Naive B cell (primary cell): Measurements from ENCODE around the gene ZFP91. TPM values are rescaled to one million over a fixed set of nuclear protein-coding genes. Genes with fewer than 3 reads are reported as not detected.
"Not testable (repeated sequence)": the region's sequence is repeated elsewhere in the genome, so short reads cannot be mapped to it uniquely, and the experiment has no call there.

Experiments used
- ATAC-seq, 2 donors: fragments of 150-1000 bp; cut with Tn5 transposase; 2 replicates each; pipeline ENCODE4 v1.10.0; 2021; ENCODE audit warnings: low read depth in 2 of 2, mild to moderate bottlenecking in 2 of 2, moderate library complexity in 2 of 2
- DNase-seq: peaks from one replicate; pipeline ENCODE4 v3.0.0; 2022
- H3K27ac Mint-ChIP-seq, 6 donors: one replicate each; pipeline ENCODE4 v1.8.0; 2020 to 2022; ENCODE audit warnings: mild to moderate bottlenecking in 6 of 6, mixed read lengths in 6 of 6, moderate library complexity in 5 of 6, inconsistent platforms in 2 of 6
- H3K27me3 Mint-ChIP-seq, 3 donors: one replicate each; pipeline ENCODE4 v1.8.0; 2021 to 2022; ENCODE audit warnings: mixed read lengths in 3 of 3, mild to moderate bottlenecking in 1 of 3
- H3K36me3 Mint-ChIP-seq, 2 donors: one replicate each; pipeline ENCODE4 v1.8.0; 2020 to 2022; ENCODE audit warnings: mixed read lengths in 2 of 2, inconsistent platforms in 1 of 2, mild to moderate bottlenecking in 1 of 2
- H3K4me1 Mint-ChIP-seq, 3 donors: one replicate each; pipeline ENCODE4 v1.8.0; 2020 to 2022; ENCODE audit warnings: mixed read lengths in 3 of 3, inconsistent platforms in 1 of 3, mild to moderate bottlenecking in 1 of 3, moderate library complexity in 1 of 3
- H3K4me3 Mint-ChIP-seq, 8 donors: one replicate each; pipeline ENCODE4 v1.8.0; 2020 to 2022; ENCODE audit warnings: mild to moderate bottlenecking in 8 of 8, mixed read lengths in 8 of 8, moderate library complexity in 8 of 8, inconsistent platforms in 2 of 8
- H3K9me3 Mint-ChIP-seq, 7 donors: one replicate each; pipeline ENCODE4 v1.8.0; 2020 to 2022; ENCODE audit warnings: mixed read lengths in 7 of 7, mild to moderate bottlenecking in 5 of 7, inconsistent platforms in 2 of 7, moderate library complexity in 1 of 7
- polyA plus RNA-seq, 6 donors: library from polyadenylated mRNA; unstranded; fragments of 300-500 nt; fragmentation: Illumina TruSeq; gene quantifications; one replicate each; pipeline ENCODE4 v1.2.3, GENCODE V29; 2021; ENCODE audit warnings: low read depth in 6 of 6

The ZFP91 gene, protein sequence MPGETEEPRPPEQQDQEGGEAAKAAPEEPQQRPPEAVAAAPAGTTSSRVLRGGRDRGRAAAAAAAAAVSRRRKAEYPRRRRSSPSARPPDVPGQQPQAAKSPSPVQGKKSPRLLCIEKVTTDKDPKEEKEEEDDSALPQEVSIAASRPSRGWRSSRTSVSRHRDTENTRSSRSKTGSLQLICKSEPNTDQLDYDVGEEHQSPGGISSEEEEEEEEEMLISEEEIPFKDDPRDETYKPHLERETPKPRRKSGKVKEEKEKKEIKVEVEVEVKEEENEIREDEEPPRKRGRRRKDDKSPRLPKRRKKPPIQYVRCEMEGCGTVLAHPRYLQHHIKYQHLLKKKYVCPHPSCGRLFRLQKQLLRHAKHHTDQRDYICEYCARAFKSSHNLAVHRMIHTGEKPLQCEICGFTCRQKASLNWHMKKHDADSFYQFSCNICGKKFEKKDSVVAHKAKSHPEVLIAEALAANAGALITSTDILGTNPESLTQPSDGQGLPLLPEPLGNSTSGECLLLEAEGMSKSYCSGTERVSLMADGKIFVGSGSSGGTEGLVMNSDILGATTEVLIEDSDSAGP
- polyA plus RNA-seq = 10 to 100 TPM in 1 of 6 donors, 1 to 10 TPM in 5; 5.4 to 12.4 (median 8.1) TPM

DNA sequence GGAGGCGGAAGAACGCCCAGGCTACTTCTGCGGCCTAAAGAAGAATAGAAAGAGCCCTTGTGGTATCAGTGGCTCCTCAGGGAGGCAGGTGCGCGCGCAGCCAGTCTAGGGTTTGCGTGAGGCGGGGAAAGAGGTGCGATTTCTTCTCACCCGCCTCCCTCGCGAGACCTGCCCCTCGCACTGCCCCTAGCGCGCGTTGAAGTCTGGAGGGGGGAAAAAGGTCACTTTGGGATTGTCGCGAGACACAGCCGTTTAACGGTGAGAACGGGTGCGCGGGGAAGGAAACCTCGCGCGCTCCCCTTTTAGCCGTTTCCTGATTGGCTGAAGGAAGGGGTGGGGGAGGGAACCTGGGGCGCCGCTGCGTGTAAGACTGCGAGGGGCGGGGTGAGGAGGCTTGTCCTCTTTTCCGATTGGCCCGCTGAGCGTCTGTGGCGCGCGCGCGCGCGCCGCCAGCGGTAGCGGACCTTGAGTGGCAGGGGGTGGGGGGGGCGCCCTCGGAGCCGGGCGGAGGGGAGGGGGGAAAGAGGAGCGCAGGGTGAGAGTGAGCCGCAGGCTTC is at the start of gene ZFP91:
Gene ZFP91, plus strand, starts transcription at position 429 of the 557 bp plus-strand sequence. CDS start 219 bp downstream, outside the sequence.
- Mint-ChIP-seq H3K27me3 (no peaks in the 10 kb centered on the region), H3K4me1 (peaks cover 51 to 75% (median 66%) of the 10 kb centered on the region in 3 donors), H3K27ac (peak within 1 kb of the TSS; percentile 100), H3K4me3 (peak within 1 kb of the TSS; percentile 86 to 100 (median 99)), H3K9me3 (no peaks in the 10 kb centered on the region), H3K36me3 (peaks cover 0 to 4% of the 10 kb centered on the region in 2 donors)
- peak; percentile 42 to 45 for ATAC-seq
- DNase-seq = peak; percentile 93

DNA sequence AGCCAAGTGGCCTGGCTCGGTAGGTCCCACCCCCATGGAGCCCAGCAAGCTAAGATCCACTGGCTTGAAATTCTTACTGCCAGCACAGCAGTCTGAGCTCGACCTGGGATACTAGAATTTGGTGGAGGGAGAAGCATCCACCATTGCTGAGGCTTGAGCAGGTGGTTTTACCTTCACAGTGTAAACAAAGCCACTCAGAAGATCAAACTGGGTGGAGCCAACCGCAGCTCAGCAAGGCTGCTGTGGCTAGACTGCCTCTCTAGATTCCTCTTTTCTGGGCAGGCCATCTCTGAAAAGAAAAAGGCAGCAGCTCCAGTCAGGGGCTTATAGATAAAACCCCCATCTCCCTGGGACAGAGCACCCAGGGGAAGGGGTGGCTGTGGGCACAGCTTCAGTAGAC is 48.6 kb upstream of the ZFP91 start:
- no peak for ATAC-seq
- Mint-ChIP-seq H3K4me1 (peaks cover 22 to 39% (median 36%) of the 10 kb centered on the region in 3 donors), H3K27me3 (no peaks in the 10 kb centered on the region), H3K4me3 (peak overlapping the region in 1 of 8 donors; percentile 69), H3K9me3 (no peaks in the 10 kb centered on the region), H3K27ac (peak overlapping the region in 2 of 6 donors; percentile 39 to 61), H3K36me3 (peaks cover 20 to 28% of the 10 kb centered on the region in 2 donors)
- DNase-seq = no peak

DNA sequence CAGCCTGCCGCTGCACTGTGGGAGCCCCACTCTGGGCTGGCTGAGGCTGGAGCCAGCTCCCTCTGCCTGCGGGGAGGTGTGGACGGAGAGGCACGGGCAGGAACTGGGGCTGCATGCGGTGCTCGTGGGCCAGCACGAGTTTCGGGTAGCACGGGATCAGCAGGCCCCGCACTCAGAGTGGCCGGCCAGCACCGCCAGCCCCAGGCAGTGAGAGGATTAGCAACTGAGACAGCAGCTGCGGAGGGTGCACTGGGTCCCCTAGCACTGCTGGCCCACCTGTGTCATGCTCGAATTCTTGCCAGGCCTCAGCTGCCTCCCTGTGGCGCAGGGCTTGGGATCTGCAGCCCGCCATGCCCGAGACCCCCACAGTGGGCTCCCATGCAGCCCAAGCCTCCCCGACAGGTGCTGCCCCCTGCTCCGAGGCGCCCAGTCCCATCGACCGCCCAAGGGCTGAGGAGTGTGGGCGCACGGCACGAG is 47.0 kb upstream of the ZFP91 start:
- DNase-seq = no peak
- no peak overlapping the region for H3K4me3 Mint-ChIP-seq
- no peaks in the 10 kb centered on the region for H3K9me3 Mint-ChIP-seq
- no peak overlapping the region for H3K27ac Mint-ChIP-seq
- ATAC-seq = no peak
- peaks cover 15 to 31% of the 10 kb centered on the region in 2 donors for H3K36me3 Mint-ChIP-seq
- H3K27me3 Mint-ChIP-seq = no peaks in the 10 kb centered on the region
- H3K4me1 Mint-ChIP-seq = peaks cover 22 to 42% (median 40%) of the 10 kb centered on the region in 3 donors

DNA sequence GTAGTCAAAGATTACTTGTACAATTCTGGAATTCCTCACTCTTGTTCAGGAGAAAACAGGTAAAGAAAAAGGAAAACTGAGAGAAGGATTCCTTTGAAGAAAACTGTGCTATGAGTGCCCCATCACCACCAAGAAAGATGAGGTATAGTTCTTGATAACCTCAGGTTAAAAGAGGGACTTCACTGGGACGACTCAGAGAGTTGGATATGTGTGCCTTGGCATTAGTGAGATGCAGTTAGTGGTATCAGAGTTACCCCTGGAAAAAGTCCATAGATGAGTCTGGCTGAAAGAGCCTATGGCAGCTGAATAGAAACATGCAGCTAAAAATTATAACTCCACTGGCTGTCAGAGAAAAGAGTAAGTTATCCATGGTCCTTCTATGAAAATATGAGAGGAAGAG is 32.0 kb upstream of the ZFP91 start:
- H3K27me3 Mint-ChIP-seq = no peaks in the 10 kb centered on the region
- peaks cover 0 to 4% (median 3%) of the 10 kb centered on the region in 3 donors for H3K4me1 Mint-ChIP-seq
- H3K27ac Mint-ChIP-seq = peak overlapping the region in 3 of 6 donors; percentile 28 to 77 (median 41)
- no peak for ATAC-seq
- H3K9me3 Mint-ChIP-seq = peaks cover 0 to 9% (median 3%) of the 10 kb centered on the region in 7 donors
- no peak for DNase-seq
- peaks cover 41 to 56% of the 10 kb centered on the region in 2 donors for H3K36me3 Mint-ChIP-seq
- no peak overlapping the region for H3K4me3 Mint-ChIP-seq

GRCh38 chr11:58549644-58550043 is 29.2 kb upstream of the ZFP91 start:
- Mint-ChIP-seq H3K4me1 (peaks cover 0 to 7% (median 4%) of the 10 kb centered on the region in 3 donors), H3K27me3 (no peaks in the 10 kb centered on the region), H3K36me3 (peaks cover 58 to 76% of the 10 kb centered on the region in 2 donors), H3K9me3 (peaks cover 0 to 9% (median 3%) of the 10 kb centered on the region in 7 donors), H3K4me3 (no peak overlapping the region), H3K27ac (no peak overlapping the region)
- DNase-seq (no peak), ATAC-seq (no peak)

GRCh38 chr11:58560842-58561241 is 18.0 kb upstream of the ZFP91 start:
- H3K27ac Mint-ChIP-seq = peak overlapping the region in 3 of 6 donors; percentile 4 to 36 (median 28)
- H3K4me3 Mint-ChIP-seq = no peak overlapping the region
- H3K9me3 Mint-ChIP-seq = no peaks in the 10 kb centered on the region
- no peak for ATAC-seq
- no peaks in the 10 kb centered on the region for H3K27me3 Mint-ChIP-seq
- peaks cover 18 to 21% of the 10 kb centered on the region in 2 donors for H3K36me3 Mint-ChIP-seq
- no peak for DNase-seq
- peaks cover 20 to 46% (median 38%) of the 10 kb centered on the region in 3 donors for H3K4me1 Mint-ChIP-seq

GRCh38 chr11:58561394-58562098 is 17.3 kb upstream of the ZFP91 start:
- no peak for ATAC-seq
- peaks cover 20 to 44% (median 38%) of the 10 kb centered on the region in 3 donors for H3K4me1 Mint-ChIP-seq
- no peaks in the 10 kb centered on the region for H3K27me3 Mint-ChIP-seq
- no peak overlapping the region for H3K4me3 Mint-ChIP-seq
- peaks cover 18 to 21% of the 10 kb centered on the region in 2 donors for H3K36me3 Mint-ChIP-seq
- no peaks in the 10 kb centered on the region for H3K9me3 Mint-ChIP-seq
- no peak for DNase-seq
- peak overlapping the region in 3 of 6 donors; percentile 6 to 36 (median 24) for H3K27ac Mint-ChIP-seq

GRCh38 chr11:58562375-58562800 is 16.5 kb upstream of the ZFP91 start:
- Mint-ChIP-seq H3K4me1 (peaks cover 18 to 42% (median 33%) of the 10 kb centered on the region in 3 donors), H3K36me3 (peaks cover 17 to 18% of the 10 kb centered on the region in 2 donors), H3K27ac (peak overlapping the region in 5 of 6 donors; percentile 10 to 87 (median 69)), H3K9me3 (no peaks in the 10 kb centered on the region), H3K27me3 (no peaks in the 10 kb centered on the region), H3K4me3 (no peak overlapping the region)
- DNase-seq (no peak), ATAC-seq (no peak)

GRCh38 chr11:58564231-58564630 is 14.6 kb upstream of the ZFP91 start:
- Mint-ChIP-seq H3K27ac (peak overlapping the region in 3 of 6 donors; percentile 27 to 57 (median 47)), H3K4me1 (peaks cover 22 to 53% (median 46%) of the 10 kb centered on the region in 3 donors), H3K27me3 (no peaks in the 10 kb centered on the region), H3K9me3 (no peaks in the 10 kb centered on the region), H3K4me3 (no peak overlapping the region), H3K36me3 (peaks cover 18 to 25% of the 10 kb centered on the region in 2 donors)
- DNase-seq = no peak
- no peak for ATAC-seq

GRCh38 chr11:58567889-58568512 is 10.9 kb upstream of the ZFP91 start:
- Mint-ChIP-seq H3K9me3 (no peaks in the 10 kb centered on the region), H3K27me3 (no peaks in the 10 kb centered on the region), H3K27ac (peak overlapping the region in 4 of 6 donors; percentile 24 to 62 (median 39)), H3K36me3 (peaks cover 8 to 24% of the 10 kb centered on the region in 2 donors), H3K4me3 (no peak overlapping the region), H3K4me1 (peaks cover 21 to 47% (median 31%) of the 10 kb centered on the region in 3 donors)
- DNase-seq (peak; percentile 73), ATAC-seq (peak; percentile 99 to 100)

DNA sequence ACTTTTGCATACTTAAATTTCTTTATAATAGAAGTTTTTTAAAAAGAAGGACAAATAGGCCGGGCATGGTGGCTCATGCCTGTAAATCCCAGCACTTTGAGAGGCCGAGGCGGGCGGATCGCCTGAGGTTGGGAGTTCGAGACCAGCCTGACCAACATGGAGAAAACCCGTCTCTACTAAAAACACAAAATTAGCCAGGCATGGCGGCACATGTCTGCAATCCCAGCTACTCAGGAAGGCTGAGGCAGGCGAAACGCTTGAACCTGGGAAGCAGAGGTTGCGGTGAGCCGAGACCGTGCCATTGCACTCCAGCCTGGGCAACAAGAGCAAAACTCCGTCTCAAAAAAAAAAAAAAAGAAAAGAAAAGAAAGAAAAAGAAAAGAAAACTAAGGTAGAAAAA is 6.0 kb upstream of the ZFP91 start:
- H3K27me3 Mint-ChIP-seq, DNase-seq, H3K9me3 Mint-ChIP-seq, ATAC-seq: not testable (repeated sequence)
- Mint-ChIP-seq H3K27ac (peak overlapping the region; percentile 98 to 100 (median 99)), H3K4me1 (peaks cover 39 to 66% (median 49%) of the 10 kb centered on the region in 3 donors), H3K4me3 (peak overlapping the region; percentile 86 to 94 (median 92)), H3K36me3 (peaks cover 0 to 11% of the 10 kb centered on the region in 2 donors)

- peak; percentile 72 for DNase-seq
- H3K9me3 Mint-ChIP-seq = no peaks in the 10 kb centered on the region
- H3K27me3 Mint-ChIP-seq = no peaks in the 10 kb centered on the region
- peak; percentile 24 to 33 for ATAC-seq
- peaks cover 0 to 9% of the 10 kb centered on the region in 2 donors for H3K36me3 Mint-ChIP-seq
- peaks cover 39 to 59% (median 46%) of the 10 kb centered on the region in 3 donors for H3K4me1 Mint-ChIP-seq
- H3K27ac Mint-ChIP-seq = peak overlapping the region; percentile 98 to 100 (median 99)
- H3K4me3 Mint-ChIP-seq = peak overlapping the region; percentile 86 to 94 (median 92)
These were observed 5.3 kb upstream of the ZFP91 start for GRCh38 chr11:58573451-58574104.
